Choroid plexus epithelial cell (primary cell): Measurements from ENCODE around the gene GNA12.
A peak's percentile ranks its signal among the peaks of the same experiment; 100 is the strongest.

Experiments used
- DNase-seq: peaks from one replicate; pipeline ENCODE4 v3.0.0-alpha.2; 2010; ENCODE audit warnings: low read depth
- H3K4me3 ChIP-seq: 2 replicates; pipeline ENCODE4 v1.5.1; 2011; ENCODE audit warnings: low read depth, mild to moderate bottlenecking, control low read depth, low read length, moderate library complexity
- TF ChIP-seq, protein P1 (sequence below): conservative IDR thresholded peaks from 2 replicates; pipeline ENCODE4 v1.5.1; 2011; ENCODE audit warnings: low read depth, mild to moderate bottlenecking, control low read depth, inconsistent platforms, low read length, moderate library complexity

Gene GNA12

DNA sequence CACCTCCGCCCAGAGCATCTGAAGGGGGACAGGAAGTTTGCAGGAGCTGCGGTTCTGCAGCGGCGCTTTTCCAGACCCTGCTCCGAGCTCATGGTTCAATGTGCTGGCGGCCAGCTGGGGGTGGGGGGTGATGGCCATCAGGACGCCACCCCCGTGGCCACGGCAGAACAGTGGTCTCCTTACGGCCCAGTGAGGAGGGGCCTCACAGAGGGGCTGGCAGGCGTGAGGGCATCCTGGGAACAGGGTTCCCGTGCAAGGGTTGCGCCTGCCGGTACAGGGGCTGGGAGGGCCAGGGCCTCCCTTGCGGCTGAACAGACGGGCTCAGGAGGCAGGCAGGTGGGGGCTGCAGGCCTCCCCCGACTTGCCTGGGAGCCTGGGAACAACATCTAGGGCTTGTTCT, 39.0 kb upstream of the GNA12 start:
- no peak for DNase-seq
- H3K4me3 ChIP-seq = no peak overlapping the region
- TF ChIP-seq, protein P1, sequence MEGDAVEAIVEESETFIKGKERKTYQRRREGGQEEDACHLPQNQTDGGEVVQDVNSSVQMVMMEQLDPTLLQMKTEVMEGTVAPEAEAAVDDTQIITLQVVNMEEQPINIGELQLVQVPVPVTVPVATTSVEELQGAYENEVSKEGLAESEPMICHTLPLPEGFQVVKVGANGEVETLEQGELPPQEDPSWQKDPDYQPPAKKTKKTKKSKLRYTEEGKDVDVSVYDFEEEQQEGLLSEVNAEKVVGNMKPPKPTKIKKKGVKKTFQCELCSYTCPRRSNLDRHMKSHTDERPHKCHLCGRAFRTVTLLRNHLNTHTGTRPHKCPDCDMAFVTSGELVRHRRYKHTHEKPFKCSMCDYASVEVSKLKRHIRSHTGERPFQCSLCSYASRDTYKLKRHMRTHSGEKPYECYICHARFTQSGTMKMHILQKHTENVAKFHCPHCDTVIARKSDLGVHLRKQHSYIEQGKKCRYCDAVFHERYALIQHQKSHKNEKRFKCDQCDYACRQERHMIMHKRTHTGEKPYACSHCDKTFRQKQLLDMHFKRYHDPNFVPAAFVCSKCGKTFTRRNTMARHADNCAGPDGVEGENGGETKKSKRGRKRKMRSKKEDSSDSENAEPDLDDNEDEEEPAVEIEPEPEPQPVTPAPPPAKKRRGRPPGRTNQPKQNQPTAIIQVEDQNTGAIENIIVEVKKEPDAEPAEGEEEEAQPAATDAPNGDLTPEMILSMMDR = no peak

DNA sequence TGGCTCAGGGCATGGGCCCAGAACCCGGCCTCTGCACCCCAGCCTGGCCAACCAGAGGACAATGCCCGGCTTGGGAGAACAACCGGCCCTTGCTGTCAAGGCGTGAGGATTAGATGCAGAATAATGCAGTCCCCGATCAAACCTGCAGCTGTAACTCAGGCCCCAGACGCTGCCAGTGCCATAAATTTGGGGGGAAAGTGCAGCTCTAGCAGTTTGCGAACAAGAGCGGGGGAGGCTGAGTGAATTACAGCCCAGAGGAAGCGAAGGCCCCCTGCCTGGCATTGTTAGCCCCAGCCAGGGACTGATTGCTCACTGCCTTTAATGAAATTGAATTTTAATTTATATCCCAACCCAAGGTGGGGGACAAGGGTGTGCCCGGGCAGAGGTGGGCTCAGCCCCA, 38.0 kb upstream of the GNA12 start:
- DNase-seq = no peak
- H3K4me3 ChIP-seq = no peak overlapping the region
- TF ChIP-seq, protein P1 = no peak

DNA sequence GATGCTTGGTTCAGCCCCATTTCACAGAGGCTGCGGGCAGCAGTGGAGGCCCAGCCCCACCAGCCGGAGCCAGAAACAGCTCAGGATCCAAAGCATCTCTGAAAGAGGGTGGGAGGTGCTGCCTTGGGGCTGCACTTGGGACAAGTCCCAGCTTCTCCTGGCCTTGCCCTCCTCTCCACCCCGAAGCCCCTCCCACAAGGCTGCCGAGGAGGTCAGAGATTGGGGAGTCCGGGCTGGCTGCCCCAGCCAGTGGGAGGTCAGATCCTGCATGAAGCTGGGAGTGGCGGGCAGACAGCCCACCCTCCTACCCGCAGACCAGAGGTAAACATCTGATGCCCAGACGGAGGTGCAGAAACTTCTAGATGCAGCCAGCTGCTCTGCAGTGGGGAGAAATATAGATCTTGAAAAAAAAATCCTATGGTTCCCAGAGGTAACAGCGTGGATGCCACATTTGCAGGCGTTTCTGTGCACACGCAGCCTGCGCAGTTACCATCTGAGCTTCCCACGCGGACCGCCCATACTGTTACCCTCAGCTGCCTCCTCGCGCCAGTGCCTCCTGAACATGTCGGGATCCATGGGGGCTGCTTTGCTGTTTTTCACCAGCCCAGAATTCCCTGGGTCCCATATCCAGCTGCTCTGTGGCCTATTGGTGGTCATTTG, 36.9 kb upstream of the GNA12 start:
- TF ChIP-seq, protein P1 = no peak
- DNase-seq = no peak
- no peak overlapping the region for H3K4me3 ChIP-seq

DNA sequence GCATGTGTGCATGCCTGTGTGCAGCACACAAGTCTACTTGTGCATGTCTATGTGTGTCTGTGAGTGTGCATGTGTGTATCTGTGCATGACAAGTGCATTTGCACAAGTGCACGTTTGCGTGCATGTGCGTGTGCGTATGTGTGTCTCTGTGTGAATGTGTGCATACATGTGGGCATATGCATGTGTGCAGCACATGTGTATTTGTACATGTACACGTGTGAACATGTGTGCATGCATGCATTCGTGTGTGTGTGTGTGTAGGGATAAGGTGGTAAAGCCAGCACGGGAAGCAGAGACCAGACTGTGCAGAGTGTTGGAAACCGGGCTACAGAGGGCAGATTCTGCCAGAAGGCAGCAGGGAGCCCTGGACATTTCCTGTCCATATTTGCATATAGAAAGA, 35.9 kb upstream of the GNA12 start:
- DNase-seq = no peak
- H3K4me3 ChIP-seq = no peak overlapping the region
- TF ChIP-seq, protein P1 = no peak

DNA sequence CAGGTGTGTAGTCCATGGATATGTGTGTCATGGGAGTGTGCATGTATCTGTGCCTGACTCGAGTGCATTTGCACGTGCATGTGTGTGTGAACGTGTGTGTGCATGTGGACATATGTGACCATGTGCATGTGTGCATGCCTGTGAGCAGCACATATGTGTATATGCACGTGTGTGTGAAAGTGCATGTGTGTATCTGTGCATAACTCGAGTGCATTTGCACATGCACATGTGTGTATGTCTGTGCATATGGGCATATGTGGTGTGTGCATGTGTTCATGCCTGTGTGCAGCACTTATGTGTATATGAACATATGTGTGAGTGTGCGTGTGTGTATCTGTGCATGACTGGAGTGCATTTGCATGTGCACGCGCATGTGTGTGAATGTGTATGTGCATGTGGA, 35.2 kb upstream of the GNA12 start:
- no peak overlapping the region for H3K4me3 ChIP-seq
- TF ChIP-seq, protein P1 = no peak
- DNase-seq = no peak

DNA sequence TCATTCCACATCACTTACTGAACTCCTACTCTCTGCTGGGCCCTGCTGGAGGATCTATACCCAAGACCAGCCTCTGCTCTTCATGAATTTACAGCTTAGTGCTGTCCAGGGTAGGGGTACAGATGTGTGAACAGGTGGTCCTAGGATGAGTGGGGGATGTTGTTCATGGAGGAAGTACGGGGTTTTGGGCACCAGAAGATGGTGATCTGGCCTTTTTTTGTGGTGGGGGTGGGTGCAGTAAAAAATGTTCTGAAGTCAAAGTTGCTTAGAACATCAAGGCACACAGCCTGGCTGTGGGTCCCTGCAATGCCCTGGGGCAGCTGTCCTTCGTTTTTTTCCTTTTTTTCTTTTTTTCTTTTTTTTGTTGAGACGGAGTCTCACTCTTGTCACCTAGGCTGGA, 34.2 kb upstream of the GNA12 start:
- TF ChIP-seq, protein P1 = no peak
- no peak for DNase-seq

DNA sequence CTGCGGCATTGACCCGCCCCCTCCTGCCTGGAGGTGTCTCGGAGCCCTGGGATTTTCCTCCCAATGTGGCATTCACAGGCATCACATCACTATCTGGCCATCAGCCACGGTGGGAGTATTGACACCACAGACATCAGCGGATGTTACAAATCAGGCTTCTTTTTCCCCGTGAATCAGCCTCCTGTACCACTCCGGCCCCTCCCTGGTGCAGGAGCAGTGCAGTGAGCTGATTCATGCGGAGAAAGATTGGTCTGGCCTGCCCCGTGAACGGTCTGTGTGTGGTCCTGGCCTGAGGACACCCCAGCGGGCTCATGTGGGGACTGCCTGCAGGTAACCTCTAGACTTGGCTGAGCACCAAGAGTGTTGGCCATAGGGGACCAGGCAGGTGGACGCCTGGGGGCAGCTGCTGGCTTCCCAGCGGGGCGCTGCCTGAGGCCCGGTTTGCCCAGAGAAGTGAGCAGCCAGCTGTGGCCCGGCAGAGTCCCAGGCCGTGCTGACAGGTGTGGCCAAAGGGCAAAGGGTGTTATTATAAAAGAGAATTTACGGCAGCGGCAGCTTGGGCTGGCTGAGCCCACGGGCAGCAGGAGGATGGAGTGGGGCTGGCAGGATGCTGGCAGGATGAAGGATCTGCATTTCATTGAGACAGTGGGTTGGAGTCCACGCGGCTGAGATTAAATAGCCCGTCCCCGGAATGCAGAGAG, 32.1 kb upstream of the GNA12 start:
- peak; percentile 79 for DNase-seq
- TF ChIP-seq, protein P1 = no peak
- no peak overlapping the region for H3K4me3 ChIP-seq

More for the DNA sequence above, 34.2 kb upstream of the GNA12 start:
- no peak overlapping the region for H3K4me3 ChIP-seq
